ENCODE measurements around the gene SORT1.
"Not testable (repeated sequence)": the region's sequence is repeated elsewhere in the genome, so short reads cannot be mapped to it uniquely, and the experiment has no call there.

Gene SORT1

GRCh38 chr1:109379907-109380306 is 17.8 kb downstream of the SORT1 start:
- DNase-seq (ENCODE audit: low spot score), result no peak

DNA sequence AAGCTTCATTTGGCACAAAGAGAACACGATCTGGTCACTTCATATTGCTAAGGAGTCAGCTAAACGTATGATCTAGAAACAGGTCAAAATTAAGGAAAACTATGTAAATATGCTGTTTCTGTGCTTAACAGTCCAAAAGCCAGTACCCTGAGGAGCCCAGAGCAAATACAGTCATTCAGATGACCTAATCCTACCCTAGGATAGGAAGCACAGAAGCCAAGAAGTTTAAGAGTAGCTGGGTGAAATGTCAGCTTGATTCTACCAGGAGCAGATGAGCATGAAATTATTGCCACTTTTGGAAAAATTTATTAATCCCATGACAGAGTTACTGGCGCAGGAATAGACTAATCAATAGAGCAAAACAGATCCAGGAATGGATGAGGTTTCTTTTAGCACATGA is 18.3 kb downstream of the SORT1 start:
- DNase-seq (ENCODE audit: low spot score), result no peak

DNA sequence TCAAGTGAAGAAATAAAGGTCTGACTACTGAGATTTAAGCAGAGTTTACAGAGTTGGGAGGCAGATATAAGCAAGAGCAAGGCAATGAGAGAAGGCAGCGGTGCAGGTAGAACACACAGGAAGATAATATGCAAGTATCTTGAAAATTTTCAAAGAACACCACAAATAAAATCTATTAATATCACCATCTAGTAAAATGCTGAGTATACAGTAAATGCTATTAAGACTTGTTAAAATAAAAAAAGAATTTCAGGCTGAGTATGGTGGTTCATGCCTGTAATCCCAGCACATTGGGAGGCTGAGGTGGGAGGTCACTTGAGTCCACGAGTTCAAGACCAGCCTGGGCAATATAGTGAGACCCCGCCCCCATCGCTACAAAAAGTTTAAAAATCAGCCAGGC is 20.0 kb downstream of the SORT1 start:
- no peak for DNase-seq (ENCODE audit: low spot score)

DNA sequence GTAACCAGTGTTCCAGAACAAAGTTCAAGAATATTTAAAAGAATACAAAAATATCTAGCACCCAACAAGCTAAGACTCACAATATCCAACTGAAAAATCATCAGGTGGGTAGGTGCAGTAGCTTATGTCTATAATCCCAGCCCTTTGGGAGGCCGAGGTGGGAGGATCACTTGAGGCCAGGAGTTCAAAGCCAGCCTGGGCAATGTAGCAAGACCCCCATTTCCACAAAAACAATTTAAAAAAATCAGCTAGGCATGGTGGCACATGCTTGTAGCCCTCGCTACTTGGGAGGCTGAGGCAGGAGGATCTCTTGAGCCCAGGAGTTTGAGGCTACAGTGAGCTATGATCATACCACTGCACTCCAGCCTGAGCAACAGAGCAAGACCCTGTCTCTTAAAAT is 24.0 kb downstream of the SORT1 start:
- not testable (repeated sequence) for DNase-seq (ENCODE audit: low spot score)

- DNase-seq (ENCODE audit: low spot score), result no peak
These were observed 24.6 kb downstream of the SORT1 start for GRCh38 chr1:109373126-109373525.

GRCh38 chr1:109372281-109372680 is 25.4 kb downstream of the SORT1 start:
- DNase-seq (ENCODE audit: low spot score), result no peak

DNA sequence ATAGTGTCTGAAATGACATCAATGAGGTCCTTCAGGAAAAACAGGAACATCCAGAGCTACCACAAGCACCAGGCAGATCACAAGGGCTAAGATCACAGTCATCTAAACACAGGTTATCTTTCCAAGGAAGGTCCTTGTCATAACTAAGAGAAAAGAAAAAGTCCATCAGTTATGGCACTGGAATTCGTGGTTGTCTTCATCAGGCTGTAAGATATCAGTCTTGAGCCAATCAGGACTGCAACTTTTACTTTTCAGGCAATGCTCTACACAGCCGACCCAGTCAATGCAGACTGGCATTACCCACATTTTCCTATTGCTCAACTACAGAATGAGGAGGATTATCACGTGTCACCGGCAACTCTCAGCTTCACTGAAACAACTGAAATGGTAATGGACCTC is 26.4 kb downstream of the SORT1 start:
- DNase-seq (ENCODE audit: low spot score), result no peak

DNA sequence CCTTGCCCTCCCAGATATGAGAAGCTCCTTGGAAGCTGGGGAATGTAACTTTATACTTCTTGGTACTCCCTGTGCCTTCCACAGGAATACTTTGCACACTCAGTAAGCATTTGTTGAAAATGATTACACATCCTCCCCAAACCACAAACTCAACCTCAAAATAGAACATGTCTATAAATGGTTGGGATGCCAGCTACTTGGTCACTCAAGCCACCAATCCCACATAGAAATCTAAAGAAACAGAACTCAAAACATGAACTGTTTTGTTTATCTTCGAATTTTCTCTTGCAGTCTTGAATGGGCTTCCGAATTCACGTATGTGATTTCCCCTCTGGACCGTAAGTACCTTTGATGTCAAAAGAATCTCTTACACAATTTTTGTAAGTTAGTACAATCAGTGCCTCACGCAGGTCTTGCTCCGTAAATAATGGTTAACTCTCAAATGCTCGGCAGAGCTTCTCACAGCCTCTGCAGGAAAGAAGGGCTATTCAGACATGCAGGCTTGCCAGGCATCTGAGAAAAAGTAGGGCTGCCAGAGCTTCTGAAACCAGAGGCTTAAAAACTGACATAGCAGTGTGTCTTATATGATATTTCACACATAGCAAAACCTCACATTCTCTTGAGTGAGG is 26.9 kb downstream of the SORT1 start:
- DNase-seq (ENCODE audit: low spot score), result no peak

GRCh38 chr1:109369167-109369746 is 28.5 kb downstream of the SORT1 start:
- no peak for DNase-seq (ENCODE audit: low spot score)

DNA sequence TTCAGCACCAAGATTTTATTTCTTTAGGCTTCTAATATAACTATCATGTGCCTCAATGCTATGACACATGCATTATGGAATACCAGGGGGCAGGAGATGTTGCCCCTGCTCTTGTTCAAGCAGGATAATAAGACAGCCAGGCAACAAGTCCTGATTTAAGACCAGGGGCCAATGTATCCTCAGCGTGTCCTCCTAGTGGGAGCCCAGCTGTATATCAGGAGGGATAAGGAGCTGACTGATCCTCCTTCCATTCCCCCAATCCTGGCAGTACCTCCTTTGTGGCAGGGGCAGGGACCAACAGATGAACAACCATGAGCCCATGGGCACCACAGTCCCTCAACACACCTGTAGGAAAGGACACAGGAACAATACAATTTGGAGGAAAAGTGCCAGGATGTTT is 29.3 kb downstream of the SORT1 start:
- DNase-seq (ENCODE audit: low spot score), result no peak

- DNase-seq (ENCODE audit: low spot score), result no peak
These were observed 30.1 kb downstream of the SORT1 start for GRCh38 chr1:109367626-109368025.

DNA sequence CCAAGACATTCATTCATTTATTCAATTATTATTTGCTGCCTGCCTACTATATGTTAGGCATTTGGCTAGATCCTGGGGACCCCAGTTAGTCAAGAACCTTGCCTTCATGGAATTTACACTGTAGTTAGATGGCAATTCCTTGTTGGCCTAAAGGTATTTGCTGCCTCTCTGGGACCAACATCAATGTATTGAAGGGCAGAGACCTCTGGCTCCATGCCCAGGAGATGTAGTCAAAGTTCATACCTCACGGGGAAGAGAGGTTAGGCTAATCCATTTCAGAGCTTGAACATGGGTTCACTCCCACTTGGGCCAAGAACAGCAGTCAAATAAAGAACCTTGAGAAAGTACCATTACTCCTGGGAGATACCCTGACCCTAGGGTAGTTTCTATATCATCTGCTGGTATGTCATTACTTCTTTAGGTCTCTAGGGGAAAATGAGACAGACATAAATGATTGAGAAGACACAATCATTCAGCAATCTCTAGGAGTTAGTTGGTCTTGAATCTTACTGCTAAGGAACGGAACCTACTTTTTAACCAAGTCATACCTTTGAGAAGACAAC is 32.0 kb downstream of the SORT1 start:
- no peak for DNase-seq (ENCODE audit: low spot score)

GRCh38 chr1:109361649-109362048 is 36.1 kb downstream of the SORT1 start:
- DNase-seq (ENCODE audit: low spot score), result no peak

GRCh38 chr1:109361069-109361468 is 36.6 kb downstream of the SORT1 start:
- DNase-seq (ENCODE audit: low spot score), result no peak

DNA sequence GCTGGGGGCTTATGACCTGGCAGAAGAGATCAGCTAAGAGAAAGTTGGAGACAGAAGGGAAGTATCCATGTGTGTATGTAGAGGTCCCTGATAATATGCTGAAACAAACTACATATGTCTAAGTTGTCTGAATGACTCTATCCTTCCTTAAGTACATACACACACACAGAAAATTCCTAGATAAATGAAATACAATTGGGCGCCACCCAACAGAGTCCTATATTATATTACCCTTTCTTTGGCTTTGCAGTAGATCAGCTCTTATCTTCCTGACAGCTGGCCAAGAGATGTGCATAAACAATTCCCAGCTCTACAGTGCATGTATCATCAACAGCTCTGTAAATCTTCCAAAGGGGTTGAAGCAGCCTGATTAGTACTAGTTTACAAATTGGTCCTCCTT is 40.1 kb downstream of the SORT1 start:
- DNase-seq (ENCODE audit: low spot score), result no peak

- no peak for DNase-seq (ENCODE audit: low spot score)
These were observed 40.8 kb downstream of the SORT1 start for GRCh38 chr1:109356915-109357314.

DNA sequence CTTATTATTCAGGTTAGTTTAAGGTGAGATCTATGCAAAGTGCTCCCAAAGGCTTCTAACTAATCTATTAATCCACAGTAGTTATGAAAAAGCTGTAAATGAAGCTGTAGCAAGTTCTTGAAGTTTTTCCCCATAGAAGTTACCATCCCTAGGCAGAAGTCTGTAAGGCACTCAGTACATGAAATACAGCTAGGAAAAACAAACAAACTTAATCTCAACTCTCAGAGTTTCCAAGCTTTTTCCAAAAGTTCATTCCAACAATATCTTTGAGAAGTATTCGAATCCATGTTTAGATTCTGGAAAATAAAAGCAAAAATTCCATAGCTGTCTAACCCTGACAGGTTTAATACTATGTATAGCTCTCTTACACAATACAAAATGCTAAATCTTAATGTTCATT is 41.2 kb downstream of the SORT1 start:
- no peak for DNase-seq (ENCODE audit: low spot score)

DNA sequence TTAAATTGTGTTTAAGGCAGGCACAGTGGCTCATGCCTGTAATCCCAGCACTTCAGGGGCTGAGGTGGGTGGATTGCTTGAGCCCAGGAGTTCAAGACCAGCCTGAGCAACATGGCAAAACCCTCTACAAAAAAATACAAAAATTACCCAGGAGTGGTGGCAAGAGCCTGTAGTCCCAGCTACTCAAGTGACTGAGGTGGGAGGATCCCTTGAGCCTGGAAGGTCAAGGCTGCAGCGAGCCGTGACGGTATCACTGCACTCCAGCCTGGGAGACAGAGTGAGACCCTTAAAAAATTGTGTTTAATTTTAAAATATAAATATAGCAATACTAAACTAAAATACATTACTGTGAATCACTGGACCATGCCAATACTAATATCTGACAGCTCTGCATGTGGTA is 42.8 kb downstream of the SORT1 start:
- DNase-seq (ENCODE audit: low spot score), result no peak

DNA sequence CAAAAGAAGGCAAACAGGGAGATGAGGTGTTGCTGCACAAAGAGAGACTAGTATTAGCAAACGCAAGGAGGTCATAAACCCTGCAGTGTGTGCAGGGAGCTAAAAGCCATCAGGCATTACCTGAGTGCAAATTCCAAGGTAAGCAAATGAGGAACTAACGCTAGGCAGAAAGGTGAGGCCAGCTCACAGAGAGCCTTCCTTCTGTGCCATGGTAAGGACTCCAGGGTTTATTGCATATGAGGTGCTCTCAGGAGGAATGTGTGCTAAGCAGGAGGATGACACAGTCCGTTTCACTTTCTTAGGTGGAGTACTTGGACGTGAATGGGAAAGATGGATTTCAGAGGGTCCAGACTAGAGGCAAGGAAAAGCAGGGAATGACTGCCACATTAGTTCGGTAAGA is 46.3 kb downstream of the SORT1 start:
- DNase-seq (ENCODE audit: low spot score), result no peak

- no peak for DNase-seq (ENCODE audit: low spot score)
These were observed 47.1 kb downstream of the SORT1 start for GRCh38 chr1:109350655-109351054.

GRCh38 chr1:109350182-109350581 is 47.5 kb downstream of the SORT1 start:
- no peak for DNase-seq (ENCODE audit: low spot score)

GRCh38 chr1:109347511-109347910 is 50.2 kb downstream of the SORT1 start:
- DNase-seq (ENCODE audit: low spot score), result no peak

GRCh38 chr1:109341944-109342930 is 55.5 kb downstream of the SORT1 start:
- no peak for DNase-seq (ENCODE audit: low spot score)
